Prostate gland (tissue), 2 donors: Measurements from ENCODE around the gene COL1A1. TPM values are rescaled to one million over a fixed set of nuclear protein-coding genes. Genes with fewer than 3 reads are reported as not detected.
A peak's percentile ranks its signal among the peaks of the same experiment; 100 is the strongest.

Experiments used
- DNase-seq: peaks from one replicate; pipeline ENCODE4 v3.0.0-alpha.2; 2019; ENCODE audit warnings: low spot score
- H3K27ac ChIP-seq, 2 donors: fragments of 200-600 bp; sonication (generic); 2 replicates each; pipeline ENCODE4 v1.5.1; 2017 to 2019
- H3K27me3 ChIP-seq: fragments of 200-600 bp; sonication (generic); replicated peaks from 2 replicates; pipeline ENCODE4 v1.5.1; 2019; ENCODE audit not compliant: insufficient read depth
- H3K36me3 ChIP-seq, 2 donors: fragments of 200-600 bp; sonication (generic); 1 replicate in 1 of 2; 2 replicates in 1 of 2; pipeline versions ENCODE4 v1.5.1 to v1.8.1; 2017 to 2019
- H3K4me1 ChIP-seq: fragments of 200-600 bp; sonication (generic); replicated peaks from 2 replicates; pipeline ENCODE4 v1.5.1; 2019
- H3K4me3 ChIP-seq, 2 donors: fragments of 200-600 bp; sonication (generic); 2 replicates each; pipeline ENCODE4 v1.5.1; 2017 to 2019
- H3K9me3 ChIP-seq: fragments of 200-600 bp; sonication (generic); 2 replicates; pipeline ENCODE4 v1.5.1; 2017
- CTCF ChIP-seq, 4 experiments: fragments of 200-600 bp in 2 of 4; fragments of 450-650 bp in 2 of 4; sonication (generic) in 2 of 4; IDR thresholded peaks; 1 replicate in 3 of 4; 2 replicates in 1 of 4; pipeline ENCODE4 v1.5.1; 2016 to 2019; ENCODE audit warnings: antibody characterized with exemption in 4 of 4, mild to moderate bottlenecking in 2 of 4, moderate library complexity in 2 of 4
- POLR2A ChIP-seq: fragments of 450-650 bp; IDR thresholded peaks from one replicate; pipeline ENCODE4 v1.6.1; 2016; ENCODE audit warnings: antibody characterized with exemption, mild to moderate bottlenecking
- POLR2AphosphoS5 ChIP-seq: sonication (generic); formaldehyde crosslinking; IDR thresholded peaks from one replicate; pipeline ENCODE4 v1.6.1; 2017; ENCODE audit warnings: antibody characterized with exemption
- WGBS: methylation state at CpG from one replicate; pipeline ENCODE4 v1.1.5; 2018; 5-methylcytosine and 5-hydroxymethylcytosine counted together
- intact Hi-C: fragments of 100-400 bp; cut with DNase I; formaldehyde crosslinking; loops from one replicate; pipeline ENCODE4 v1.14.2; 2022
- total RNA-seq, 2 donors: library from RNA; depleted of rRNA; stranded (reverse); fragments of >200 nt; gene quantifications; one replicate each; pipeline ENCODE4 v1.1.0, GENCODE V29; 2016

Gene COL1A1
- total RNA-seq, 2 donors from 2014 or later = 21.5 to 81.0 TPM

GRCh38 chr17:50146927-50147665, 54.3 kb downstream of the COL1A1 start:
- no peaks in the 10 kb centered on the region for H3K27me3 ChIP-seq
- no peak for DNase-seq
- peaks cover 16% of the 10 kb centered on the region for H3K4me1 ChIP-seq
- H3K27ac ChIP-seq = peak overlapping the region; percentile 38 to 90
- peaks cover 0 to 8% of the 10 kb centered on the region in 2 donors for H3K36me3 ChIP-seq
- no peaks in the 10 kb centered on the region for H3K9me3 ChIP-seq
- WGBS = 45% methylated on average over 14 of the region's 15 CpGs
- TF ChIP-seq POLR2AphosphoS5 (no peak), CTCF (IDR thresholded peaks at IDR 0.05) (no peak), POLR2A (no peak)
- intact Hi-C loops = no loop called here
- H3K4me3 ChIP-seq = peak overlapping the region; percentile 69 to 86

- Histone ChIP-seq H3K4me1 (peaks cover 14% of the 10 kb centered on the region), H3K27ac (no peak overlapping the region), H3K9me3 (no peaks in the 10 kb centered on the region), H3K36me3 (peaks cover 0 to 8% of the 10 kb centered on the region in 2 donors), H3K4me3 (peak overlapping the region in 1 of 2 donors; percentile 86), H3K27me3 (no peaks in the 10 kb centered on the region)
- 62% methylated on average over 10 of the region's 10 CpGs for WGBS
- intact Hi-C loops = no loop called here
- TF ChIP-seq POLR2A = no peak
- no peak for TF ChIP-seq CTCF (IDR thresholded peaks at IDR 0.05)
- TF ChIP-seq POLR2AphosphoS5 = no peak
- no peak for DNase-seq
These were observed 55.1 kb downstream of the COL1A1 start for GRCh38 chr17:50146230-50146926.

- 67% methylated on average over 11 of the region's 11 CpGs for WGBS
- H3K36me3 ChIP-seq = peaks cover 0 to 8% of the 10 kb centered on the region in 2 donors
- H3K9me3 ChIP-seq = no peaks in the 10 kb centered on the region
- intact Hi-C loops = no loop called here
- TF ChIP-seq POLR2A = no peak
- no peak for TF ChIP-seq POLR2AphosphoS5
- TF ChIP-seq CTCF (IDR thresholded peaks at IDR 0.05) = no peak
- peaks cover 14% of the 10 kb centered on the region for H3K4me1 ChIP-seq
- DNase-seq = no peak
- no peak overlapping the region for H3K4me3 ChIP-seq
- no peak overlapping the region for H3K27ac ChIP-seq
- no peaks in the 10 kb centered on the region for H3K27me3 ChIP-seq
These were observed 55.8 kb downstream of the COL1A1 start for GRCh38 chr17:50145532-50146229.

GRCh38 chr17:50144845-50145531, 56.4 kb downstream of the COL1A1 start:
- H3K4me1 ChIP-seq = peaks cover 14% of the 10 kb centered on the region

More at GRCh38 chr17:50144845-50145531, 56.4 kb downstream of the COL1A1 start:
- 74% methylated on average over 16 of the region's 16 CpGs for WGBS
- TF ChIP-seq POLR2AphosphoS5 (no peak), CTCF (IDR thresholded peaks at IDR 0.05) (no peak), POLR2A (no peak)
- Histone ChIP-seq H3K27ac (no peak overlapping the region), H3K9me3 (no peaks in the 10 kb centered on the region), H3K4me3 (no peak overlapping the region), H3K36me3 (peaks cover 0 to 8% of the 10 kb centered on the region in 2 donors), H3K27me3 (no peaks in the 10 kb centered on the region)
- no peak for DNase-seq
- intact Hi-C loops = no loop called here
